HepG2 (cell line): Measurements from ENCODE around the gene ENKUR.

ENCODE experiments used
- NFYB ChIP-seq: sonication (generic); formaldehyde crosslinking; IDR thresholded peaks from 2 replicates; pipeline ENCODE4 v1.4.0; 2020; ENCODE audit warnings: missing genetic modification reagents
- ZNF205 ChIP-seq: IDR thresholded peaks from 2 replicates; pipeline ENCODE4 v1.6.1; 2018; ENCODE audit warnings: missing biosample characterization, missing genetic modification reagents

DNA sequence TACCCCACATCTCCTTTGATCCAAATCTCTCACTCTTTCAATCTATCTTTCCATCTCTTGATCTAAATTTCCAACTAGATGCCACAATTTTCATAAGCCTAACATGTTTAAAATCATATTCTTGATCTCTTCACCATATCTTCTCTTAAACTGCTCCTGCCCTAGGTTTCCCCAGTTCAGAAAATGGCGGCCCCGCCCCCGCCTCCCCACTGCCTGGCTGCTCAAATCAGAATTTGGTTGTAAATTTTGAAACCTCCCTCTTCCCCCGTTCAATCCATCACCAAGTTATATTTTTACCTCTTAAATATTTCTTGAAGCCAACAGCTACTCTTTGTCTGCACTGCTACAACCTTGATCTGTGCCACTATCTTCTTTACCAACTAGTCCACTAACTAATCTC is 36.3 kb downstream of the ENKUR start:
- TF ChIP-seq ZNF205 = no peak
- TF ChIP-seq NFYB (CRISPR knock-in tag) = no peak
